Testis (tissue), 3 donors: ENCODE data around the gene HLF. TPM values are rescaled to one million over a fixed set of nuclear protein-coding genes. Genes with fewer than 3 reads are reported as not detected.
A peak's percentile ranks its signal among the peaks of the same experiment; 100 is the strongest.

Source experiments
- DNase-seq: peaks from one replicate; pipeline ENCODE4 v3.0.0-alpha.2; 2019
- H3K27ac ChIP-seq, 2 donors: fragments of 200-600 bp; sonication (generic); one replicate each; pipeline ENCODE4 v1.5.1; 2019
- H3K27me3 ChIP-seq: fragments of 200-600 bp; sonication (generic); one replicate; pipeline ENCODE4 v1.5.1; 2019
- H3K36me3 ChIP-seq: fragments of 200-600 bp; sonication (generic); one replicate; pipeline ENCODE4 v1.5.1; 2017; ENCODE audit warnings: low read depth; ENCODE audit errors: missing control alignments
- H3K4me1 ChIP-seq: fragments of 200-600 bp; sonication (generic); one replicate; pipeline ENCODE4 v1.5.1; 2019
- H3K4me3 ChIP-seq, 2 donors: fragments of 200-600 bp; sonication (generic); one replicate each; pipeline ENCODE4 v1.5.1; 2017 to 2019
- H3K9me3 ChIP-seq: fragments of 200-600 bp; sonication (generic); one replicate; pipeline ENCODE4 v1.5.1; 2017
- CTCF ChIP-seq, 3 experiments: fragments of 450-650 bp in 2 of 3; fragments of 200-600 bp in 1 of 3; sonication (generic) in 1 of 3; IDR thresholded peaks; one replicate each; pipeline ENCODE4 v1.5.1; 2016 to 2019; ENCODE audit warnings: antibody characterized with exemption in 3 of 3, mild to moderate bottlenecking in 2 of 3, moderate library complexity in 1 of 3
- POLR2A ChIP-seq: fragments of 450-650 bp; IDR thresholded peaks from one replicate; pipeline ENCODE4 v1.6.1; 2017; ENCODE audit warnings: antibody characterized with exemption, mild to moderate bottlenecking, moderate library complexity
- WGBS, 2 donors: methylation state at CpG; one replicate each; pipeline ENCODE4 v1.1.5; 2018; 5-methylcytosine and 5-hydroxymethylcytosine counted together
- intact Hi-C: fragments of 100-400 bp; cut with DNase I; formaldehyde crosslinking; loops from one replicate; pipeline ENCODE4 v1.15.1; 2023; ENCODE audit warnings: low total_unique reads
- polyA plus RNA-seq: library from polyadenylated mRNA; stranded (reverse); fragments of 350-450 nt; fragmentation: Illumina TruSeq; extraction: RNeasy Lipid Tissue Mini Kit (QIAGEN cat#74804); gene quantifications from one replicate; pipeline ENCODE4 v1.2.3, GENCODE V29; 2014; ENCODE audit warnings: low read depth, low replicate concordance; ENCODE audit not compliant: insufficient read depth
- total RNA-seq, 2 donors: library from RNA; depleted of rRNA; stranded (reverse); fragments of >200 nt; gene quantifications; one replicate each; pipeline ENCODE4 v1.2.3, GENCODE V29; 2016

HLF gene
- total and polyA plus RNA-seq, 3 donors from 2014 or later: 7.0 to 23.4 (median 14.5) TPM

GRCh38 chr17:55344514-55344997 is 79.8 kb downstream of the HLF start:
- intact Hi-C loops: no loop called here
- Histone ChIP-seq H3K9me3 (no peaks in the 10 kb centered on the region), H3K36me3 (no peaks in the 10 kb centered on the region), H3K4me1 (peaks cover 4% of the 10 kb centered on the region), H3K27ac (no peak overlapping the region), H3K27me3 (no peaks in the 10 kb centered on the region), H3K4me3 (no peak overlapping the region)
- DNase-seq: no peak
- no peak for TF ChIP-seq POLR2A
- TF ChIP-seq CTCF (IDR thresholded peaks at IDR 0.05): no peak
- 88 to 93% methylated on average over 3 of the region's 3 CpGs for WGBS, 2 donors

- no peak for DNase-seq
- TF ChIP-seq POLR2A (no peak), CTCF (IDR thresholded peaks at IDR 0.05) (no peak)
- WGBS, 2 donors: 97 to 100% methylated on average over 1 of the region's 1 CpG
- H3K27me3 ChIP-seq: no peaks in the 10 kb centered on the region
- no peak overlapping the region for H3K4me3 ChIP-seq
- no peak overlapping the region for H3K27ac ChIP-seq
- H3K4me1 ChIP-seq: peaks cover 3% of the 10 kb centered on the region
- H3K9me3 ChIP-seq: no peaks in the 10 kb centered on the region
- intact Hi-C loops: no loop called here
- no peaks in the 10 kb centered on the region for H3K36me3 ChIP-seq
Observed at GRCh38 chr17:55345132-55345531, 80.4 kb downstream of the HLF start.

- DNase-seq: no peak
- intact Hi-C loops: no loop called here
- Histone ChIP-seq H3K27ac (no peak overlapping the region), H3K4me3 (no peak overlapping the region), H3K27me3 (no peaks in the 10 kb centered on the region), H3K9me3 (no peaks in the 10 kb centered on the region), H3K36me3 (no peaks in the 10 kb centered on the region), H3K4me1 (no peaks in the 10 kb centered on the region)
- WGBS, 2 donors: 91 to 100% methylated on average over 1 of the region's 1 CpG
- TF ChIP-seq CTCF (IDR thresholded peaks at IDR 0.05) (no peak), POLR2A (no peak)
Observed at GRCh38 chr17:55346658-55347057, 81.9 kb downstream of the HLF start.

- no peaks in the 10 kb centered on the region for H3K9me3 ChIP-seq
- DNase-seq: no peak
- intact Hi-C loops: no loop called here
- no peak overlapping the region for H3K27ac ChIP-seq
- no peaks in the 10 kb centered on the region for H3K36me3 ChIP-seq
- no peak overlapping the region for H3K4me3 ChIP-seq
- TF ChIP-seq POLR2A (no peak), CTCF (IDR thresholded peaks at IDR 0.05) (no peak)
- H3K27me3 ChIP-seq: no peaks in the 10 kb centered on the region
- 76 to 81% methylated on average over 2 of the region's 2 CpGs for WGBS, 2 donors
- H3K4me1 ChIP-seq: no peaks in the 10 kb centered on the region
Observed at GRCh38 chr17:55347341-55347740, 82.6 kb downstream of the HLF start.

- peak; percentile 69 for DNase-seq
- Histone ChIP-seq H3K4me1 (no peaks in the 10 kb centered on the region), H3K27ac (no peak overlapping the region), H3K27me3 (no peaks in the 10 kb centered on the region), H3K9me3 (no peaks in the 10 kb centered on the region), H3K36me3 (no peaks in the 10 kb centered on the region), H3K4me3 (no peak overlapping the region)
- intact Hi-C loops: no loop called here
- 21 to 23% methylated on average over 10 of the region's 10 CpGs for WGBS, 2 donors
- peak; percentile 51 to 86 (median 79) for TF ChIP-seq CTCF (IDR thresholded peaks at IDR 0.05)
- no peak for TF ChIP-seq POLR2A
Observed at GRCh38 chr17:55348749-55349354, 84.1 kb downstream of the HLF start.
